ENCODE data around the gene CRYGB. TPM values are rescaled to one million over a fixed set of nuclear protein-coding genes. Genes with fewer than 3 reads are reported as not detected.
A peak's percentile ranks its signal among the peaks of the same experiment; 100 is the strongest.

CRYGB gene
- total and polyA plus RNA-seq, 2 of the 13 experiments (the other 11 are each of a cell fraction or from before 2014, with no cell fraction given), result not detected

DNA sequence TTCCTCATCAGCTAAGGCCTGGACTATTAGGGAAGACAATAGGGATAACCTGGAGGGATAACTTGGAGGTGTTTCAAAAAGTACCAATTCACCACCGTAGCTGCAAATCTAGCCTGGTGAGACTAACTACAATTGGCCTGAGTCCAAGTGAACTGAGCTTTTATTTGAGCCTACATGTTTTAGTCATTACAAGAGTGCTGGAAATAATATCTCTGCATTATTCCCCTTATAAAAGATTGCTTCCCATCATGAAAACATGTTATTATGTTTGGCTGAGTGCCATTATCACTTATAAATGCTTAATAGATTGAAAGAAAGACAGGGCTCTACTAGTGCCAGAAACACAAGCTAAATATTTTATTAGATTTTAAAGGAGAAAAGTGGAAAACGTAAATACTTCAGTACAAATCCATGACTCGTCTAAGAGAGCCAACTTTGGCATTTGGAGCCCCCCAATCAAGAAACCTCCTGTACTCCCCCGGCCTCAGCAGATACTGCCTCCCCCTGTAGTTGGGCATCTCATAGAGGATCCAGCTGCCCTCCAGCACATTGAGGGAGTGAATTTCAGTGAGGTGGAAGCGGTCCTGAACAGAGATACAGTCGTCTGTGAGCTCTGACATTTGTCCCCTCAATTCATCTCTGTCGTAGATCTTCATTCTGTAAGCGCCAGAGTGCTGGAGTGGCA lies 3.6 kb downstream of the CRYGB start (continued):
- TF ChIP-seq, protein P1, sequence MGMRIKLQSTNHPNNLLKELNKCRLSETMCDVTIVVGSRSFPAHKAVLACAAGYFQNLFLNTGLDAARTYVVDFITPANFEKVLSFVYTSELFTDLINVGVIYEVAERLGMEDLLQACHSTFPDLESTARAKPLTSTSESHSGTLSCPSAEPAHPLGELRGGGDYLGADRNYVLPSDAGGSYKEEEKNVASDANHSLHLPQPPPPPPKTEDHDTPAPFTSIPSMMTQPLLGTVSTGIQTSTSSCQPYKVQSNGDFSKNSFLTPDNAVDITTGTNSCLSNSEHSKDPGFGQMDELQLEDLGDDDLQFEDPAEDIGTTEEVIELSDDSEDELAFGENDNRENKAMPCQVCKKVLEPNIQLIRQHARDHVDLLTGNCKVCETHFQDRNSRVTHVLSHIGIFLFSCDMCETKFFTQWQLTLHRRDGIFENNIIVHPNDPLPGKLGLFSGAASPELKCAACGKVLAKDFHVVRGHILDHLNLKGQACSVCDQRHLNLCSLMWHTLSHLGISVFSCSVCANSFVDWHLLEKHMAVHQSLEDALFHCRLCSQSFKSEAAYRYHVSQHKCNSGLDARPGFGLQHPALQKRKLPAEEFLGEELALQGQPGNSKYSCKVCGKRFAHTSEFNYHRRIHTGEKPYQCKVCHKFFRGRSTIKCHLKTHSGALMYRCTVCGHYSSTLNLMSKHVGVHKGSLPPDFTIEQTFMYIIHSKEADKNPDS (CRISPR knock-in tag; IDR thresholded peaks at IDR 0.05), result no peak
- TF ChIP-seq ZNF275 (CRISPR knock-in tag; IDR thresholded peaks at IDR 0.05; ENCODE audit: borderline replicate concordance) (no peak), ZSCAN20 (CRISPR knock-in tag; IDR thresholded peaks at IDR 0.05; ENCODE audit: borderline replicate concordance) (no peak)

- intact Hi-C loops (cut with micrococcal nuclease; ENCODE audit: unreplicated experiment), result no loop called here
- H3K27ac ChIP-seq (ENCODE audit: extremely low read length, insufficient read depth, low read length), result no peak overlapping the region
- no peak overlapping the region for H3K4me3 ChIP-seq (replicated peaks in 1 of 3; ENCODE audit: insufficient read depth in 1 of 3, low read depth in 2 of 3, low read length in 3 of 3)
- CTCF ChIA-PET (ENCODE audit: low intra/inter-chr PET ratio, low total read pairs), result no interaction called here
- H3K4me1 ChIP-seq (ENCODE audit: insufficient read depth, low read length), result peaks cover 48% of the 10 kb centered on the region
- H3K27me3 ChIP-seq (ENCODE audit: control insufficient read depth in 1 of 2, insufficient read depth in 2 of 2, low read length in 2 of 2), result no peaks in the 10 kb centered on the region
- no peak overlapping the region for H3K9ac ChIP-seq (ENCODE audit: insufficient read depth, low read depth, low read length)
- ATAC-seq (no peak), DNase-seq (ENCODE audit: low spot score) (no peak), FAIRE-seq (no peak)
- POLR2A ChIA-PET, result no interaction called here
- 76% methylated on average over 18 of the region's 18 CpGs for WGBS (ENCODE audit: low lambda C conversion rate)
- in situ Hi-C loops (cut with HindIII; ENCODE audit: extremely low pct_ligation_motif_present, low pct_unique_long_range_greater_than_20kb), result no loop called here
- H3K79me2 ChIP-seq (ENCODE audit: insufficient read depth, low read length), result no peaks in the 10 kb centered on the region
- no peak overlapping the region for H3K4me2 ChIP-seq (ENCODE audit: low read depth, low read length)
- TF ChIP-seq POGZ (CRISPR knock-in tag; IDR thresholded peaks at IDR 0.05) (0 out of 2 replicates have a peak, but pooled peaks have one; percentile 29), ZSCAN31 (CRISPR knock-in tag; IDR thresholded peaks at IDR 0.05; ENCODE audit: low read depth) (no peak)
- H3K36me3 ChIP-seq (replicated peaks in 1 of 2; ENCODE audit: control insufficient read depth in 1 of 2, insufficient read depth in 2 of 2, low read length in 2 of 2), result no peaks in the 10 kb centered on the region
- H3K9me3 ChIP-seq (ENCODE audit: low read length), result no peaks in the 10 kb centered on the region; the same call in 1 of the 2 replicates
- no peak overlapping the region for H2AFZ ChIP-seq (ENCODE audit: low read length)
- H4K20me1 ChIP-seq (ENCODE audit: insufficient read depth, low read length), result no peaks in the 10 kb centered on the region
- BruUV-seq (replicated peaks), result no TSS peak
Measured at GRCh38 chr2:208139447-208139846, 6.5 kb downstream of the CRYGB start.

Data from HepG2 (cell line).